HCT116 (cell line): ENCODE results near the gene ZNF3.
"Not testable (repeated sequence)": the region's sequence is repeated elsewhere in the genome, so short reads cannot be mapped to it uniquely, and the experiment has no call there.

Experiments used
- EZH2 ChIP-seq: fragments of 200-600 bp; sonication (generic); IDR thresholded peaks from 2 replicates; pipeline ENCODE4 v1.6.1; 2017; ENCODE audit warnings: antibody characterized with exemption, mixed run types
- EZH2phosphoT487 ChIP-seq: fragments of 200-600 bp; IDR thresholded peaks from 2 replicates; pipeline ENCODE4 v1.6.1; 2018; ENCODE audit warnings: antibody characterized with exemption, borderline replicate concordance
- POLR2A ChIP-seq: IDR thresholded peaks from 2 replicates; pipeline ENCODE4 v1.7.0; 2011; ENCODE audit warnings: borderline replicate concordance; ENCODE audit not compliant: insufficient read depth, insufficient read length; ENCODE audit errors: extremely low read depth
- POLR2AphosphoS5 ChIP-seq: IDR thresholded peaks from 2 replicates; pipeline ENCODE4 v1.6.1; 2011; ENCODE audit warnings: mild to moderate bottlenecking, low read depth, low read length, moderate library complexity
- RAD21 ChIP-seq: IDR thresholded peaks from 2 replicates; pipeline ENCODE4 v1.6.1; 2012; ENCODE audit warnings: low read depth, mild to moderate bottlenecking
- TCF7L2 ChIP-seq: IDR thresholded peaks from 2 replicates; pipeline ENCODE4 v1.7.0; 2011; ENCODE audit warnings: borderline replicate concordance, inconsistent platforms; ENCODE audit not compliant: insufficient read depth, insufficient read length; ENCODE audit errors: extremely low read depth
- YY1 ChIP-seq: IDR thresholded peaks from 2 replicates; pipeline ENCODE4 v1.6.1; 2011; ENCODE audit warnings: low read length, low read depth, moderate library complexity, mild to moderate bottlenecking; ENCODE audit not compliant: insufficient replicate concordance; ENCODE audit errors: extremely low read depth
- ZNF274 ChIP-seq: fragments of 200-500 bp; sonication (Bioruptor generic); IDR thresholded peaks from 2 replicates; pipeline ENCODE4 v1.6.1; 2014; ENCODE audit warnings: mild to moderate bottlenecking, low read depth, low read length, inconsistent platforms
- TF ChIP-seq, protein P1 (sequence below), 3 experiments: fragments of 200-600 bp in 1 of 3; sonication (generic) in 1 of 3; IDR thresholded peaks in 2 of 3; conservative IDR thresholded peaks in 1 of 3; 2 replicates each; pipeline ENCODE4 v1.5.1; 2012 to 2017; ENCODE audit warnings: low read depth in 2 of 3, low read length in 2 of 3, antibody characterized with exemption in 1 of 3, borderline replicate concordance in 1 of 3, control low read depth in 1 of 3, mild to moderate bottlenecking in 1 of 3, mixed read lengths in 1 of 3, mixed run types in 1 of 3, moderate library complexity in 1 of 3; ENCODE audit not compliant: insufficient read depth in 1 of 3

DNA sequence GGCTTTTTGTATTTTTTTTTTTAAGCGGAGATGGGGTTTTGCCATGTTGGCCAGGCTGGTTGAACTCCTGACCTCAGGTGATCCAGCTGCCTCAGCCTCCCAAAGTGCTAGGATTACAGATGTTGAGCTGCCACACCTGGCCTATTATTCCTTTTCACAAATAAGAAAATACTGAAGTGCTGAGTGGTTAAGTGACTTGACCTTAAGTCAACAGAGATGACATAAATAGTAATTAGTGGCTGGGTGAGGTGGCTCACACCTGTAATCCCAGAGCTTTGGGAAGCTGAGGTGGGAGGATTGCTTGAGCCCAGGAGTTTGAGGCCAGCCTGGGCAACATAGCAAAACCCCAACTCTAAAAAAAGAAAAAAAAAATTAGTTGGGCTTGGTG lies 48.7 kb upstream of the ZNF3 start:
- not testable (repeated sequence) for TF ChIP-seq EZH2, ZNF274, POLR2AphosphoS5, POLR2A, EZH2phosphoT487, TCF7L2, RAD21, YY1
- TF ChIP-seq, protein P1, sequence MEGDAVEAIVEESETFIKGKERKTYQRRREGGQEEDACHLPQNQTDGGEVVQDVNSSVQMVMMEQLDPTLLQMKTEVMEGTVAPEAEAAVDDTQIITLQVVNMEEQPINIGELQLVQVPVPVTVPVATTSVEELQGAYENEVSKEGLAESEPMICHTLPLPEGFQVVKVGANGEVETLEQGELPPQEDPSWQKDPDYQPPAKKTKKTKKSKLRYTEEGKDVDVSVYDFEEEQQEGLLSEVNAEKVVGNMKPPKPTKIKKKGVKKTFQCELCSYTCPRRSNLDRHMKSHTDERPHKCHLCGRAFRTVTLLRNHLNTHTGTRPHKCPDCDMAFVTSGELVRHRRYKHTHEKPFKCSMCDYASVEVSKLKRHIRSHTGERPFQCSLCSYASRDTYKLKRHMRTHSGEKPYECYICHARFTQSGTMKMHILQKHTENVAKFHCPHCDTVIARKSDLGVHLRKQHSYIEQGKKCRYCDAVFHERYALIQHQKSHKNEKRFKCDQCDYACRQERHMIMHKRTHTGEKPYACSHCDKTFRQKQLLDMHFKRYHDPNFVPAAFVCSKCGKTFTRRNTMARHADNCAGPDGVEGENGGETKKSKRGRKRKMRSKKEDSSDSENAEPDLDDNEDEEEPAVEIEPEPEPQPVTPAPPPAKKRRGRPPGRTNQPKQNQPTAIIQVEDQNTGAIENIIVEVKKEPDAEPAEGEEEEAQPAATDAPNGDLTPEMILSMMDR (IDR thresholded peaks at IDR 0.05 in 2 of 3, conservative IDR thresholded peaks at IDR 0.05 in 1 of 3; ENCODE audit: borderline replicate concordance in 1 of 3, insufficient read depth in 1 of 3, low read depth in 2 of 3, low read length in 2 of 3): not testable (repeated sequence)
